WTC11 (cell line): ENCODE data around the gene PPP6R3.

Experiments used
- GABPB1 ChIP-seq: sonication (generic); formaldehyde crosslinking; IDR thresholded peaks from 2 replicates; pipeline ENCODE4 v1.8.1; 2023; ENCODE audit warnings: mild to moderate bottlenecking, missing genetic modification reagents
- NR2C2 ChIP-seq: sonication (generic); formaldehyde crosslinking; IDR thresholded peaks from 2 replicates; pipeline ENCODE4 v1.8.0; 2022; ENCODE audit warnings: mild to moderate bottlenecking, missing genetic modification reagents
- SMAD3 ChIP-seq: sonication (generic); formaldehyde crosslinking; IDR thresholded peaks from 2 replicates; pipeline ENCODE4 v1.8.0; 2022; ENCODE audit warnings: missing genetic modification reagents, mild to moderate bottlenecking, borderline replicate concordance
- TCF7 ChIP-seq: sonication (generic); formaldehyde crosslinking; IDR thresholded peaks from 2 replicates; pipeline ENCODE4 v1.8.0; 2022; ENCODE audit warnings: mild to moderate bottlenecking, low read depth, missing genetic modification reagents, moderate library complexity
- TEAD1 ChIP-seq: sonication (generic); formaldehyde crosslinking; IDR thresholded peaks from 2 replicates; pipeline ENCODE4 v1.8.0; 2022; ENCODE audit warnings: mild to moderate bottlenecking, missing genetic modification reagents
- TP53 ChIP-seq: sonication (generic); formaldehyde crosslinking; IDR thresholded peaks from 2 replicates; pipeline ENCODE4 v1.8.1; 2023; ENCODE audit warnings: mild to moderate bottlenecking, missing genetic modification reagents
- ZBTB21 ChIP-seq: sonication (generic); formaldehyde crosslinking; IDR thresholded peaks from 2 replicates; pipeline ENCODE4 v1.8.1; 2023; ENCODE audit warnings: mild to moderate bottlenecking, missing genetic modification reagents, borderline replicate concordance
- ZBTB43 ChIP-seq: sonication (generic); formaldehyde crosslinking; IDR thresholded peaks from 2 replicates; pipeline ENCODE4 v1.8.1; 2023; ENCODE audit warnings: mild to moderate bottlenecking, missing genetic modification reagents
- ZNF138 ChIP-seq: sonication (generic); formaldehyde crosslinking; conservative IDR thresholded peaks from 2 replicates; pipeline ENCODE4 v1.8.1; 2022; ENCODE audit warnings: mild to moderate bottlenecking, moderate library complexity, missing genetic modification reagents
- ZNF232 ChIP-seq: sonication (generic); formaldehyde crosslinking; IDR thresholded peaks from 2 replicates; pipeline ENCODE4 v1.8.0; 2022; ENCODE audit warnings: mild to moderate bottlenecking, missing genetic modification reagents
- ZNF416 ChIP-seq: fragments of 250-450 bp; sonication (Bioruptor Pico); IDR thresholded peaks from 2 replicates; pipeline ENCODE4 v1.9.0; 2021; ENCODE audit warnings: mild to moderate bottlenecking, inconsistent platforms
- ZNF423 ChIP-seq: fragments of 250-450 bp; sonication (Bioruptor Pico); IDR thresholded peaks from 2 replicates; pipeline ENCODE4 v2.1.2; 2022; ENCODE audit warnings: mild to moderate bottlenecking, moderate library complexity
- TF ChIP-seq, protein P1 (sequence below): fragments of 200-600 bp; IDR thresholded peaks from 2 replicates; pipeline ENCODE4 v1.8.0; 2022; ENCODE audit warnings: antibody characterized with exemption

DNA sequence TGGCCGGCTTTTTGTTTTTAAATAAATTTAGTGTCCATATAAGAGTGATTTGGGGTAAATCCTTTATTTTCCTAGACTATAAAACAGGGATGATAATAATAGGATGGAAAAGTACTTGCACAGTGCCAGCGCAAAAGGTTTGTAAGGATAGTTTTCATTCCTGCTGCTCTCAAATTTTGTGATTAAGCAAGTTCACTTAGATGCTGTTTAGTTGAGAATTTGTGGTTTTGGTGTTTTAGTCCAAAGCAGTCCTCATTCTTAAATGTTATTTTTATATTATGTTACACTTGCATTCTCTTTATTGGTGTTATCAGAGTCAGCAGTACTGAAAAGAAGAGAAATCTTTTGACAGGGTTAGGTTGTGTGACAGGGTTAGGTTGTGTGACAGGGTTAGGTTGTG, 47.9 kb downstream of the PPP6R3 start:
- TF ChIP-seq, protein P1, sequence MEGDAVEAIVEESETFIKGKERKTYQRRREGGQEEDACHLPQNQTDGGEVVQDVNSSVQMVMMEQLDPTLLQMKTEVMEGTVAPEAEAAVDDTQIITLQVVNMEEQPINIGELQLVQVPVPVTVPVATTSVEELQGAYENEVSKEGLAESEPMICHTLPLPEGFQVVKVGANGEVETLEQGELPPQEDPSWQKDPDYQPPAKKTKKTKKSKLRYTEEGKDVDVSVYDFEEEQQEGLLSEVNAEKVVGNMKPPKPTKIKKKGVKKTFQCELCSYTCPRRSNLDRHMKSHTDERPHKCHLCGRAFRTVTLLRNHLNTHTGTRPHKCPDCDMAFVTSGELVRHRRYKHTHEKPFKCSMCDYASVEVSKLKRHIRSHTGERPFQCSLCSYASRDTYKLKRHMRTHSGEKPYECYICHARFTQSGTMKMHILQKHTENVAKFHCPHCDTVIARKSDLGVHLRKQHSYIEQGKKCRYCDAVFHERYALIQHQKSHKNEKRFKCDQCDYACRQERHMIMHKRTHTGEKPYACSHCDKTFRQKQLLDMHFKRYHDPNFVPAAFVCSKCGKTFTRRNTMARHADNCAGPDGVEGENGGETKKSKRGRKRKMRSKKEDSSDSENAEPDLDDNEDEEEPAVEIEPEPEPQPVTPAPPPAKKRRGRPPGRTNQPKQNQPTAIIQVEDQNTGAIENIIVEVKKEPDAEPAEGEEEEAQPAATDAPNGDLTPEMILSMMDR: no peak
- TF ChIP-seq ZNF416 (CRISPR knock-in tag): no peak
- TF ChIP-seq GABPB1 (CRISPR knock-in tag): no peak
- TF ChIP-seq ZBTB21 (CRISPR knock-in tag): no peak
- TF ChIP-seq ZNF232 (CRISPR knock-in tag): no peak
- no peak for TF ChIP-seq ZBTB43 (CRISPR knock-in tag)
- TF ChIP-seq ZNF138: no peak
- TF ChIP-seq NR2C2 (CRISPR knock-in tag): no peak
- no peak for TF ChIP-seq TP53 (CRISPR knock-in tag)
- no peak for TF ChIP-seq ZNF423 (CRISPR knock-in tag)
- no peak for TF ChIP-seq SMAD3 (CRISPR knock-in tag)
- no peak for TF ChIP-seq TEAD1 (CRISPR knock-in tag)
- no peak for TF ChIP-seq TCF7 (CRISPR knock-in tag)
